GM12892 (cell line): ENCODE data around the gene SP100.
A peak's percentile ranks its signal among the peaks of the same experiment; 100 is the strongest.

Experiments
- POLR2A ChIP-seq: IDR thresholded peaks from 2 replicates; pipeline ENCODE4 v1.6.1; 2011; ENCODE audit warnings: low read depth, low read length, control low read depth
- POLR2AphosphoS5 ChIP-seq: IDR thresholded peaks from 2 replicates; pipeline ENCODE4 v1.6.1; 2011; ENCODE audit warnings: low read depth, low read length, control low read depth

DNA sequence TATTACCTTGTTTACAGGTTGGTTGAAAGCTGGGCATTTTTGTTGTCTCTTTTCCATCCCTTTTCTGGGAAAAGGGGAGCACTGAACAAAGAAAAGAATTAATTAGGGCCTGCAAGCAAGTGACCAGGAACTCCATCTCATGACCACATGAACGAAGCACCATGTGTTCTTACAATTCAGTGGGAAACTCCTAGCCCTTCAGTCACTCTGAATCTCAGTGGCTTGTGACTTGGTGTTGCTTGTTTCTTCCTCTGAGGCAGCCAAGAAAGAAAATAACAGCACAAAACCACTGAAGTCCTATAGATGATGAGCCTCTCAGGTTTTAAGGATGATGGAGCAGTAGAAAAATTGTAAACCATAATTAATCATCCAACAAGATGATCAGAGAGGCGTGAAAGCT is 167.6 kb downstream of the SP100 start:
- TF ChIP-seq POLR2A (peak; percentile 38; the same call in 1 of the 2 replicates), POLR2AphosphoS5 (no peak; the same call in 1 of the 2 replicates)
